HT1080 (cell line): ENCODE measurements around the gene AFAP1. TPM values are rescaled to one million over a fixed set of nuclear protein-coding genes. Genes with fewer than 3 reads are reported as not detected.

Experiments
- DNase-seq: peaks from one replicate; pipeline ENCODE4 v3.0.0-alpha.2; 2015; ENCODE audit warnings: low read depth
- total RNA-seq: library from RNA; depleted of rRNA; stranded (reverse); fragments of >200 nt; shearing (Covaris generic); gene quantifications from 2 replicates; pipeline ENCODE4 v1.2.3, GENCODE V29; 2014

Gene AFAP1
- total RNA-seq, 1 experiment from 2014 or later: 11.3 TPM

GRCh38 chr4:7722766-7723387, 216.8 kb downstream of the AFAP1 start:
- no peak for DNase-seq

GRCh38 chr4:7721984-7722551, 217.6 kb downstream of the AFAP1 start:
- no peak for DNase-seq

GRCh38 chr4:7719354-7720174, 220.1 kb downstream of the AFAP1 start:
- no peak for DNase-seq

GRCh38 chr4:7717946-7718490, 221.6 kb downstream of the AFAP1 start:
- DNase-seq: no peak

- no peak for DNase-seq
Measured at GRCh38 chr4:7717161-7717560, 222.5 kb downstream of the AFAP1 start.

- DNase-seq: no peak
Measured at GRCh38 chr4:7716010-7716721, 223.5 kb downstream of the AFAP1 start.

GRCh38 chr4:7715271-7716009, 224.2 kb downstream of the AFAP1 start:
- no peak for DNase-seq

- DNase-seq: no peak
Measured at GRCh38 chr4:7714738-7715137, 224.9 kb downstream of the AFAP1 start.

- DNase-seq: no peak
Measured at GRCh38 chr4:7714176-7714575, 225.5 kb downstream of the AFAP1 start.

GRCh38 chr4:7713757-7714156, 225.9 kb downstream of the AFAP1 start:
- DNase-seq: no peak

- no peak for DNase-seq
Measured at GRCh38 chr4:7712021-7712671, 227.5 kb downstream of the AFAP1 start.

- DNase-seq: no peak
Measured at GRCh38 chr4:7711307-7711963, 228.2 kb downstream of the AFAP1 start.

GRCh38 chr4:7710576-7711306, 228.9 kb downstream of the AFAP1 start:
- DNase-seq: no peak

GRCh38 chr4:7710126-7710525, 229.5 kb downstream of the AFAP1 start:
- no peak for DNase-seq

GRCh38 chr4:7709431-7709830, 230.2 kb downstream of the AFAP1 start:
- no peak for DNase-seq

- peak; percentile 60 for DNase-seq
Measured at GRCh38 chr4:7708981-7709380, 230.7 kb downstream of the AFAP1 start.
